GM21515 (cell line): Measurements from ENCODE around the gene PNKP.

Source experiments
- ATAC-seq: cut with Tn5 transposase; IDR thresholded peaks from one replicate; pipeline ENCODE4 v1.9.1; 2021; ENCODE audit not compliant: unreplicated experiment

Gene PNKP

DNA sequence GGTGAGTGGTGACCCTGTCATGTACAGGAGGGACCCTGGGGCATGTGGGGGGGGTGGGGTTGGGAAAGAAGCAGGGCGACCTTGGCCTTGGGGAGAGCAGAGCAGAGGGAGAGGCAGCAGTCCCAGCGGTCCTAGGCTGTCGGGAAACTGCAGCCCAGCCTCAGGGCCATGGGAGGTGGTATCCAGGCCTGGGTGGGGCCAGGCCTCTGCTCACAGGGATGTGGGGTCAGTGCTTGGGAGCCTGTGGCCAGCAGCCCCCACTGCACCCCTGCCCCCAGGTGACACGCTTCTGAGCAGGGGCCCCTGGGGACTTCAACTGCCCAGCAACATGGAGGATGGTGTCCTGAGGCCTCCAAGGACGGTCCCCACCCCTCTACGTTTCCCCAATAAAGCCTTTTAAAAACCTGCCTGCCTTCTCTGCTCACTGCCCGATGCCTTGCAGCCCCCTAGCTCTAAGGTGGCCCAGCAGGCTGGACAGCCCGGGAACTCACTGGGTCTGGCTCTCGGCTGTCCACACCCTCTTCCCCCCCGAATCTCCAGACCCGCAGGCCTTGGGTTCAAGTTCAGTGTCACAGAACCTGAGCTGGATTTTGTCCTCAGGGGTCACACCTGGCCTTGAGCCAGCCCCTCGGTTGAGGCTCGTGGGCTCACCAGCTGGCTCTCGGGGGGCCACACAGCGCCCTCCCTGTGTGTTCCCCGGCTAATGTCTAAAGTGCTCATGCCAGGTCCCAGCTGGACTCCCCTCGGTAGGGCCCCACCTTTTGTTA lies 6.9 kb downstream of the PNKP start:
- ATAC-seq: no peak

DNA sequence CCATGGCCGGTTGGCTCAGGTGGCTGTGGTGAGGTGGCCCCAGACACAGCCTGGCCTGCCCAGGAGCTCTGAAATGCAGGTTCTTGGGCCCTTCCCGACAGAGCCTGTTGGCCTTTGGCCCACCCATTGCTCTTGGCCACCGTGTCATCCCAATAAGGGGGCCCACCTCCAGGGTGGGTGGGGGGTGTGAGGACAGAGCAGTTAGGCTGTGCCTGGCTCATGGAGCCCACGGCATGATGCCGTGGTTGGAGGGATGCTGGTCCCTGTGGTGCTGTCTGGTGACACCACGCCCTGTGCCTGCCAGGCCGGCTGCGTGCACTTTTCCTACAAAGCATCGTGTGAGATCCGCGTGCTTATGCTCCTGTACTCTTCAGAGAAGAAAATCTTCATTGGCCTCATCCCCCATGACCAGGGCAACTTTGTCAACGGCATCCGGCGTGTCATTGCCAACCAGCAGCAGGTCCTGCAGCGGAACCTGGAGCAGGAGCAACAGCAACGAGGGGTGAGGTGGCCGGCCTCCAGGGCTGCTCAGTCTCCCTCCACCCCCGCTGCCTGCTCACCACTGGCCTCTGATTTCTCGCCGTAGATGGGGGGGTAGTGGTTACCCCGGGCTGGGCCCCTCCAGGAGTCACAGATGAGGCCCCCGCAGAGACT lies 7.6 kb downstream of the PNKP start:
- ATAC-seq: no peak

DNA sequence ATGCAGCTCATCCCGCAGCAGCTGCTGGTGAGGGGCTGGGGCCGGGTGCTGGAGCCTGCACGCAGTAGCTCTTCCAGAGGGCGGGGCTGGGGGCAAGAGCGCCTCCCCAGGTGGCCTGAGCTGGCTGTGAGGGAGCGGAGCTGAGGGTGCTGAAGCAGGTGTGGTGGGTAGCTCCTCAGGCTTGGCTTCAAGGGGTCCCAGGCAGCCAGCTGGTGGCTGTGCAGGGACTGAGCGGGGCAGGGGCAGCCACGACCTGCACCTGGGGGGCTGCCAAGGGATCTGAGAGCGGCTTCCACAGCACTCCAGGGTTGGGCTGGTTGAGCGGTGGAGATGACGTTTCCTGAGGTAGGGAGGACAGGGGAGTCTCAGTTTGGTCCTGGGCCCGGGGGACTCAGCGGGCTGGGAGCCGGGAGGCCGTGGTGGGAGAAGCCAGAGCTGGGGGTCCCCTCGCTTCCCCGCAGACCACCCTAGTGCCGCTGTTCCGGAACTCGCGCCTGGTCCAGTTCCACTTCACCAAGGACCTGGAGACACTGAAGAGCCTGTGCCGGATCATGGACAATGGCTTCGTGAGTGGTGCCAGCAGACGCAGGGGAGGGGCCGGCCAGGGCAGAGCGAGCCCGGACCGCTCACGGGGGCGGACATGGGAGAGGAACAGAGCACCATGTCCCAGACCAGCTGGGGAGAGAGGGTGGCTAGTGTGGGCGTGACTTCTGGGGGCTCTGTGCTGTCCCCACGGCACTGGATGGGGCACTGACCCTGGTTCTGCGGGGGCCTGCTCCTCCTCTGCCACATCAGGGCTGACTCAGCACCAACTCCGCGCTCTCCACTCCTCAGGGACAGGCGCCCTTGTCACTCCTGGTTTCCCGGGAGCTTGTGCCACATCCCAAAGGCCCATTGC lies 9.0 kb downstream of the PNKP start:
- no peak for ATAC-seq

DNA sequence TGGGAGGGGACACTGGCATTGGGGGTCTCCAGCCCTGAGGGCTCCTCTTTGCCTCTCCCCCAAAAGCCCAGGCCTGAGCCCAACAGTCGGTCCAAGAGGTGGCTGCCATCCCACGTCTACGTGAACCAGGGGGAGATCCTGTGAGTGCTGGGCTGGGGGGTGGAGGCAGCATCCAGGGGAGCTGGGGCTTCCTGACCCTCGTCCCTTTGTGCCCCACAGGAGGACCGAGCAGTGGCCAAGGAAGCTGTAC lies 9.6 kb downstream of the PNKP start:
- ATAC-seq: no peak

DNA sequence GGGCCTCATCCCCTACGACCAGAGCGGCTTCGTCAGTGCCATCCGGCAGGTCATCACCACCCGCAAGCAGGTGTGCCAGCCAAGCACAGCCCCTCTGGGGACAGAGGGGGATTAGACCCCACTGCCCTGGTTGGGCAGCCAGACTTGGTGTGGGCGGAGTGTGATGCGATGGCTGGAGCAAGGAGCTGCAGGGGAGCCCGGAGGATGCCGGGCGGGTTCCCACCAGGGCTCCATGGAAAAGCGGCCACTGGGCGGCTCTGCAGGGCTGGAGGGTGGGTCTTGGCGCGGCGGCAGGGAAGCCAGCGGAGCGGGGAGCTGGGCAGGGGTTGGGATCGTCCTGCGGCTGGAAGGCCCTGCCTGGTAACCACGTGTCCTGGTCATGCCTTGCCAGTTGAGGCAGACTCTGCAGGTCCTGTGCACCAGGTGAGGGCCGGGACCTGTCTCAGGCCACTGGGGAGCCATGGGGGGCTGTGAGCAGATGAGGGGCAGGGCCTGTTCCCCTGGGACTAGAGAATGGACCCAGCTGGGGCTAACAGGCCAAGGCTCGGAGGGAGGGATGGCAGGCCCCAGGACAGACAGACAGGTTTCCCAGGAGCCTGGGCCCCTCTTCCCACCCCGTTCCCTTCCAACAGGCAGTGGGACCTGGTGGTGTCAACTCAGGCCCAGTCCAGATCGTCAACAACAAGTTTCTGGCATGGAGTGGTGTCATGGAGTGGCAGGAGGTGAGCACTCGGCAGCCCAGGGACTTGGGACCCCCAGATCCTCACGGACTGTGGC lies 10.1 kb downstream of the PNKP start:
- no peak for ATAC-seq

DNA sequence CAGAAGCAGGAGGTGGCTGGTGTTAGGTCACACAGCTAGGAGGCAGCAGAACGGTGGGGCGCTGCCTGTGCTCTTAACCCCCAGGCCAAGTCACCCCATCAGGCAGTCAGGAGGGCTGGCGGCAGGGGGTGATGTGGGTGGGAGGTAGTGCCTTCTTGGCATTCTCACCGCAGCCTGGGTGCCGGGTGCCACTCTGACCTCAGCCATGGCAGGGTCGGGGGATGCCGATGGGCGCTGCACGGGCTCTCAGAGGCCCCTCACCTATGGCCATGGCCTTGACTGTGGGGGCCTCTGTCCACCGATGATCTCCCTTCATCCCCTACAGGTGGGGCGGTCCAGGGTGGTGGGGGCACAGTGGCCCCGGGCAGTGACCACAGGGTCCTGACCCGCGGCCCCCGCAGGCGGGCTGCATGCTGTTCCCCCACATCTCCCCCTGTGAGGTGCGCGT lies 10.8 kb downstream of the PNKP start:
- no peak for ATAC-seq

DNA sequence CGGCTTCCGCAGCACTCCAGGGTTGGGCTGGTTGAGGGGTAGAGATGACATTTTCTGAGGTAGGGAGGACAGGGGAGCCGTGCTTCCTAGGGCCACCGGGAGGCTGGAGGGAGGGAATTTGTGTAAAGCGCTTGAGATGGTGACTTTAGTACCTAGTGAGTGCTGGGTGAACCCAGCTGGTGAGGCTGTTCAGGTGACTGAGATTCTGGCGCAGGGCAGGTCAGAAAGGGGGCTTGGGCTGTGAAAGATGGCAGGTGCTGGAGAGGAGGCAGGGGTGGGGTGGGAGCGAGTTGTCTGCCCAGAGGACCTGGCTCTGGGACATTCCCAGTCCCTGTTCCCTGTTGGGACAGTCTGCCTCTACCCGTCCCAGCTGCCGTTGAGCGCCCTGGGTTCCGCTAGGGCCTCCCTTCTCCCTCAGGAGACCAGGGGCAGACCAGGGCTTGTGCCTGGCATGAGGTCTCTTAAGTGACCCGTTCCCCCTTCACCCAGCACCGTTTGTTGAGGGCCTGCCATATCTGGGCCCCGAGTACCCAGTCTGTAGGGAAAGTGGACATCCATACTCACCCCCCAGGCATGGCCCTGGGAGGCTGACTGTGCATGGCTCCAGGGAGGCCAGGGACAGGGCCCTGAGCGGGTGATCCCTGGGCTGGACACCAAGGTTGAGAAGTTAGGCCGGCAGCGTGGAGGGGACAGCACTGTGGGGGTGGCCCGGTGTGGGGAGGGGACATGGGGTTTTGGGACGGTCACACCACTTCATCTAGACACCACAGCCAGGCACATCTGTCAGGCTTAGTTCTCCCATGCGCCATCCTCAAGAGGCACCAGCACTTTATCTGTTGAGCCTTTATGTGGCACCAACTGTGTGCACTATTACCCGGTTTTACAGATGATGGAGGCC lies 11.5 kb downstream of the PNKP start:
- ATAC-seq: no peak

DNA sequence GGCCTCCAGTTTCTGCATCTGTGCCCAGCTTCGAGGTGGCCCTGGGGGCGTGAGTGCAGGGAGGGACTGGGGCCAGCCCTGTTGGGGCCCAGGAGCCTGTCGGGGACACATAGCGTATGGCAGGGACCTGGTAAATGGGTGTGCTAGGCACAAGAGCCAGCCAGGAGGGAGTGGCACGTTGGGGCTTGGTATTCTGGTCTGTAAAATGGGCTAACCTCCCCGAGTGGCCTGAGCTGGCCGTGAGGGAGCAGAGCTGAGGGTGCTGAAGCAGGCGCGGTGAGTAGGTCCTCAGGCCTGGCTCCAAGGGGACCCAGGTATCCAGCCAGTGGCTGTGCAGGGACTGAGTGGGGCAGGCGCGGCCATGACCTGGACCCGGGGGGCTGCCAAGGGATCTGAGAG lies 12.1 kb downstream of the PNKP start:
- no peak for ATAC-seq

DNA sequence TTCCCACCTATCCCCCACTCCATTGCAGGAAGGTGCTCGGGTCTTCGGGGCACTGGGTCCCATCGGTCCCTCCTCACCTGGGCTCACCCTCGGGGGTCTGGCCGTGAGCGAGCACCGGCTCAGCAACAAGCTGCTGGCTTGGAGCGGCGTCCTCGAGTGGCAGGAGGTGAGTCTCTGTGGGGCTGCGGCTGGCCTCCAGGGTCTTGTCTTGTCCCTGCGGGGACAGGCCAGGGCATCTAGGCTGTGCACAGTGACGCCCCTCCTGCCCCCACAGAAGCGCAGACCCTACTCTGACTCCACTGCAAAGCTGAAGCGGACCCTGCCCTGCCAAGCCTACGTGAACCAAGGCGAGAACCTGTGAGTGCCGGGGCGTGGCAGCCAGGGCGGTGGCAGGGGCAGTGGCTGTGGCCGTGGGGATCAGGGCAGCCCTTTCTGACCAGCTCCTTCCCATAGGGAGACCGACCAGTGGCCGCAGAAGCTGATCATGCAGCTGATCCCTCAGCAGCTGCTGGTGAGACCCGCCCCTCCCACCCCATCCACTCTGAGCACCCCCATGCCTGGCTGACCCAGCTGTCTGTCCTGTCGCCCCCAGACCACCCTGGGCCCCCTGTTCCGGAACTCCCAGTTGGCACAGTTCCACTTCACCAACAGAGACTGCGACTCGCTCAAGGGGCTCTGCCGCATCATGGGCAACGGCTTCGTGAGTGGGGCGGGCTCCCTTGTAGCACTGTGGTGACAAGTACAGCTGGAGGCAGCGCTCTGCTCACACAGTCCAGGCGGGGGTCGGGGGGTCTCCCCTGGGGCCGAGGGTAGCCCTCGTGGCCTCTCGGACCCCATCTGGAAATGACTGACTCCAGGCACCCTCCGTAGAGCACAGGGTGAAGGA lies 12.8 kb downstream of the PNKP start:
- no peak for ATAC-seq

DNA sequence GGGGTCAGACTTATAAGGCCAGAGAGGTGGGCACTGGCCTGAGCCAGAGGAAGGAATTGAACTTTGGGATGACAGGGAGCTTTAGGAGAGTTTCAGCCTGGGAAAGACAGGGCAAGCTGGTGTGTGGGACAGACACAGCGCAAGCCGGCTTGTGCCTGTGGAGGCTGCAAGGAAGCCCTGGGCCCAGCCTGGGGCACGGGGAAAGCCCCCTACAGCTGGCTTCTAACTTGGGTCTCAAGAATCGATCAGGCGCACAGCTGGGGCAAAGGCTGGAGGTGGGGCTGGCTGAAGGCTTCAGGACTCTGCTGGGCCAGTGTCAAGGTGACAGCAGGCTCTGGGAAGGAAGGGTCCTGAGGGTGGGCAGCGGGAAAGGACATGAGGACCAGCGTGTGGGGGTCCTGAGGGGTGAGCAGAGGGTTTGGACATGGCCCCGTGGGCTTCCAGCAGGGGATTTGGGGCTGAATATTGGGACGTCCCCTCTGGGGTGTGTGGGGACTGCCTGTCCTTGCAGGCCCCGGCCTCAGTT lies 13.5 kb downstream of the PNKP start:
- ATAC-seq: no peak

DNA sequence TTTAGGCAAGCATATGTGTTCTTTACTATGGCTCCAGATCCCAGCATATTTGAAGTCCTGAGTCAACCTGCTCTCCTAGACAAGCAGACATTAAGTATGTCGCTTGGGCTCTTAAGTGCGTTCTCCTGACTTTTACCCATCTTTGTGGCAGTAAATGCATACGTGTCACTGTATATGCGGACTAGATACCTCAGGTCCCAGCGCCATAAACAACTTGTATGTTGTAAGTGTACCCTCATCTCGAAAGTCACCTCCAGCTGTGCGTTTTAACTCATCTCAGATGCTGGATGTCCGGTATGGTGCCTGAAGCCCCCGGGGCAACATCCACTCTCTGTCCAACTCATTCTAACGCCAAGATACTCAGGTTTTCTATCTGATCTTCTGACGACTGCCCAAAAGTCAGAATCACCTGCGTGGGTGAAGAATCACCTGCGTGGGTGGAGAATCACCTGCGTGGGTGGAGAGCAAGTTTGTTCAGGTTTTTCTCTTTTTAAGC lies 14.7 kb downstream of the PNKP start:
- no peak for ATAC-seq

DNA sequence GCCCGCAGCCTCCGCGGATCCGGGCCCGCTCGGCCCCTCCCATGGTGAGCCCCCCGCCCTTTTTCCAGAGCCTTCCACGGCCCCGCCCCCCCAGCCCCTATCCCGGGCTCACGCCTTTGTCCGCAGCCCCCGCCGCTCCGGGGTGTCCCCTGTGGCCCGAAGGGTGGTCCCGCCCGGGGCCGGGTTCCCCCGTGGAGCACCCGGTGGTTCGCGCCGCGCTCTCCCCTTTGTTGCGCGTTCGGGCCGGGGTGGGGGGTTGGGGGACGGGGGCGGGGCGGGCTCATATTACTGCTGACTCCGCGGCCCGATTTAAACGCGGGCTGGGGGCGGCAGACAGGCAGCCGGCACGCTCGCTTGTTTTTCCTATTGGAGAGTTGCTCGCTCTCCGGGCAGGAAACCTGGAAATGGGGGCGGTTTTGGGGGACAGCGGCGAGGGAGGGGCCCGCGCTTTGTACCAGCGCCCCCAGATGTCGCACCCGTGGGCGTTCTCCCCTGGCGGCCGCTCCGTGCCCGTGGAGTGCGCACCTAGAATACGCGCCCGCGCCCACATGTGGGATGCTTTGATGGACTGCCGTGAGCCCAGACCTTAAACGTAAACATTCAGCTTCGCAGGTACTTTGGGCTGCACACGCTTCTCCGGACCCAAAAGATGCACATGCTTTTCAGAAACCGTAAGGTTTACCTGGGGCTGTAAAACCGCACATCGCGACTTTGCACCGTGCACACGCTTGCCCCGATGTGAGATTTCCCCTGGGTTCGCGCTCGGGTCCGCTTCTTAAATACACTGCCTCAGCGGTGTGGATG lies 15.7 kb downstream of the PNKP start:
- ATAC-seq: no peak

DNA sequence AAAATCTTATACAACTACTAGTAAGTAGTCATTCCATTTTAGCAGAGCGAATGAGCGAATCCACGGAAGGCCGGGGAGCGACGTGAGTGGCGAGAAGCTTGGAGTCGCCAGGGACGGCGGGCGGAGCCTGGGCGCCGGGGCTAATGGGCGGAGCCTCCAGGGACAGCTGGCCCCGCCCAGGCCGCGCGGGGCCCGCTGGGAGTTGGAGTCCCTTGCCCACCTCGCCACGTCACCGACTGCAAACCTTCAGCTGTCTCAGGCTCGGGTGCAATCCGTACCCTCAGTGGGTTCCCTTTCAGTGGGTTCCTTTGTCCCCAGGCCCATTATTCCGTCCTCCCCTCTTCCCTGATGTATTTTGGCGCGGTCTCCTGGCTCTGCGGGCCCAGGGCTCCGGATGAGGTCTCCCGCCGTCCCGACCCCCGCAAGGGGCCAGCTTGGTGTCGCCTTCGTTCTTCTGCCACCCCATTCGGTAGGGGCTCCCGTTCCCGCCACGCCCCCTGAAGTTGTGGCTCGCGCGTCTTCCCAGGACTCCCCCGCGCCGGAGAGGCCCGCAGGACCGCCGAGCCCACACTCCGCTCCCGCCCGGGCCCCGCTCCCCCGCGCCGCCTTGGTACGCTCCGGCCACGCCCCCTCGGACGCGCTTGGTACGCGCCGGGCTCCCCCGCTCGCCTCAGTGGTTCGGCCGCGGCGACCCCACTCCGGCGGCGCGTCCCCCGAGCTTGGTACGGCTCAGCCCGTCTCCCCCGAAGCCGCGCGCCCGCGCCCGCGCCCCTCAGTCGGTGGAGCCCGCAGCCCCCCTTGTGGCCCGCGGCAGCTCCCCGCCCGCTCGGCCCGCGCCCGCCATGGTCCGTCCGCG lies 16.7 kb downstream of the PNKP start, which contains the start of gene PTOV1:
PTOV1 (plus strand) TSS at position 673 of the 856 bp plus-strand sequence.
- peak; percentile 63 for ATAC-seq

DNA sequence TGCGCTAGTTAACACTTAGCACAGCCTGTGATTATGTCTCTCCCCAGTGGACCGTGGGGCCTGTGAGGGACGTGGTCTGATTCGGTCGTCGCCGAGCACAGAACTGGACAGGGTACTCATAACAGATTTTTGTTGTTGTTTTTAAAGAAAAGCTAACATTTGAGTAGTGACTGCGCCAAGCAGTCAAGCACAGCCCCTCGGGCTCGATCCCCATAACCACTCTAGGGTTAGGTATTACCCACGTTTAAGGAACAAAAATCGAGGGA lies 17.2 kb downstream of the PNKP start:
- no peak for ATAC-seq

DNA sequence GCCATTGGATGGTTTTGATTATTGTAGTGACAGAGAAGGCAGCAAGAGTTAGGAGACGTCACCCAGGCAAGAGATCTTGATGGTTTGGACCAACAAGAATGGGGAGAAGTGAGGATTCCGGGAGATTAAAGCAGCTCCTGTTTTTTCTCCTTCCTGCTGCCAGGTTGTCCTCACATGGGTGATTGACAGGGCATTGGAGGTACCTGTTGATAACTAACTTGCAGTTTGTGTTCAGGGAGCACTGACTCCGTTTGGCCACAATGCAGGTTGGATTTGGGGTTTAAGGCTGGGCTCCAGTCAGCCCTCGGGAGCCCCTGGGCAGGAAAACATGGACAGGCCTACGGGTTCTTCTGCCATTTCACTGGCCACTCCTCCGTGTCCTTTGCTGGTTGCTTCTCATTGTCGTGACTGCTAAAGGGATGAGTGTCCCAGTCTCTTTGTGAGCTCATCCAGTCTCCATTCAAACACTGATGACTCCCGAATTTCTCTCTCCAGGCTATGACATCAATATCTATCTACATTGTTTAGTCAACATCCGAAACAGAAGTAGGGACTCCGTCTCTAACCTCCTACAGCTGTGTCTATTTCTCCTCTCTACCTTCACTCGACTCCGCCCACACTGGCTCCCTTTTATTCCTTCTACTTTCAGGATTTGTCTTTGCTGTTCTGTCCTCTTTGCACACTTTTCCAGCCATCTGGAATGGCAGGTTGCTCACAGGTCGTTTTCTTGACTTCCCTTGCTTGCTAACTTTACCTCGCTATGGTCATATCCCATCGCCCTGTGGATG lies 17.7 kb downstream of the PNKP start:
- no peak for ATAC-seq

DNA sequence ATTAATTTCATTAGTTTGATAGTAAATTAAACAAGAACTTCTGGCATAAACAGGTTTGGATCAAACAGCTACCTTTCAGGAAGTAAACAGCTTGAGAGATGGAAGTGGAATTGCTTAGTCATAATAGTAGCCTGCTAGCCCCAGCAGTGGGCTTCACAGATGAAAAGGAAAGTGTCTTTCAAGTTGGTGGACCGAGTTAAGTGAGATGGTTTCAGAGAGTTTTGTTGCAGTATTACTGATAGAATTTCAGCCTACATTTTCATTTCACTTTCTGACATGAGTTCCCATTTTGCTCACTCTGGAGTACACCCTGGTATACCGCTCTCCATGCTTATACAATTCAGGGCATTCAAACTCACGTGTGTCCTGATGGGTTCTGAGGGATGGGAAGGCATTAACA lies 18.4 kb downstream of the PNKP start:
- no peak for ATAC-seq
